NCI-H187 treated with DMSO at 0.1 percent for 48 hours (cell line): Measurements from ENCODE around the gene SUPT7L.
"Not testable (repeated sequence)": the region's sequence is repeated elsewhere in the genome, so short reads cannot be mapped to it uniquely, and the experiment has no call there.

Source experiments
- DNase-seq: peaks from one replicate; lab custom pipeline; 2025; lab: John Stamatoyannopoulos, UW

SUPT7L gene

GRCh38 chr2:27685006-27685405, 21.6 kb upstream of the SUPT7L start:
- DNase-seq = not testable (repeated sequence)

GRCh38 chr2:27683390-27684071, 20.1 kb upstream of the SUPT7L start:
- DNase-seq = peak; percentile 79

DNA sequence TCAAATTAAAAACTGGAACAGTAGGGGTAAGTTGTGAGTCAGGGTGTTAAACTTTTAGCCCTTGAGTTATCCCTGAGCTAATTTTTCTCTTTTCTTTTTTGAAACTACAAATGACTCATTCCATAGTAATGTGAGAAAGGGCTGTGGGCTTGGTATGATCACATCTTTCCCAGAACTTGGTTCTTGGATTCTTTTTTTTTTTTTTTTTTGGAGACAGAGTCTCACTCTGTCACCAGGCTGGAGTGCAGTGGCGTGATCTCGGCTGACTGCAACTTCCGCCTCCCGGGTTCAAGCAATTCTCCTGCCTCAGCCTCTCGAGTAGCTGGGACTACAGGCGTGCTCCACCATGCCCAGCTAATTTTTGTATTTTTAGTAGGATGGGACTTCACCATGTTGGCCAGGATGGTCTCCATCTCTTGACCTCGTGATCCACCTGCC, 18.9 kb upstream of the SUPT7L start:
- DNase-seq = not testable (repeated sequence)

DNA sequence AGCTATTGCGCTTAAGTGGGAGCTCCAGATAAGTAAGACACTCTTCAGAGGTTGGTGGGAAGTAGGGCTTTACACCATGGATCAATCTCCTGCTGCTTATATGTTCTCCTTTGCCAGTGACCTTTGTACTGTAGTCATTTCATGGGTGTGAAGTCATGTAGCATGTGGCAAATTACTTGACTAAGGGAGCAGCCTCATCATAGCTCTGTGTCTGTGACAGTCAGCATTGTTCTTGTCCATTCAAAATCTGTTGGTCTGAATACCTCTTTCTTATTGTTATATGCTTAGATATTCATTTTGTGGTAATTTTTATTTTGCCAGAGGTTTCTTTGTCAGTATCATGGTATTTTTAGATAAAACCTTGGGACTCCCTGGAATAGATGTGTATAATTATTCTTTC, 18.4 kb upstream of the SUPT7L start:
- no peak for DNase-seq

GRCh38 chr2:27680571-27680970, 17.2 kb upstream of the SUPT7L start:
- no peak for DNase-seq

- peak; percentile 77 for DNase-seq
Measured at GRCh38 chr2:27672723-27673486, 9.5 kb upstream of the SUPT7L start.

DNA sequence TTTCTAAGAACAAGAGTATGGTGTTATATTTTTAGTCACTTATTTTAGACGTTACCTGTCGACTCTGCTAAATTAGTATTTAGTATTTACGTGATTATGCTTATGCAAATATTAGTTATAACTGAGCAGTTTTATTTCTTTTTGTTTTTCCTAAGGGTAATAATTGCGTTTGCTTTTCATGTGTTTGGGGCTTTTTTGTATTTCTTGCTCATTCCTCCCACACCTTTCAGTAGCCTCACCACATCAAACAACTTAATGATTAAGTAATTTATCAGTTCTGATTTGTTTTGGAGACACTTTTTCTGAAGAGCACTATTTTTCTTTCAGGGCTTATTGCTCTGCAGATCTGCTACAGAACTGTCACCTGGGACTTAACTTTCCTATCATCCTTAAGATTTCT, 7.8 kb upstream of the SUPT7L start:
- no peak for DNase-seq

- no peak for DNase-seq
Measured at GRCh38 chr2:27667446-27667845, 4.0 kb upstream of the SUPT7L start.

GRCh38 chr2:27664622-27665363, 1.4 kb upstream of the SUPT7L start:
- DNase-seq = no peak

- DNase-seq = no peak
Measured at GRCh38 chr2:27664154-27664574, 750 bp upstream of the SUPT7L start.

DNA sequence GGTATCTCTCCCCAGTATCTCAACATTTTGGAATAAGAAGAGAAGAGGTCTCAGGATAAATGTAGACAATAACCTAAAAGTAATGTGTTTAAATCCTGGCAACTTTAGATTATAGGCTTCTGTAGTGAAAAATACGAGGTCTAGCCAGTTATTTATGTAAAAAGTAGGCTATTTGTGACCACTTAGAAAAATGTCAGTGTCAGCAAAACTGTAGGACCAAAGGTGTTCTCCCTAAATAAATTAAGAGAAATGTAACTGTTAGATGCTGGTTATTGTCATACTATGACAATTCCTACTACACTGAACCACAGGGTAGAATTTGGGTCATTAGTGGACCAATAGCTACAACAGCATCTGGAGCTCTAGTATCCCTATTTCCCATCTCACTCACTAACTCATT, 2.0 kb downstream of the SUPT7L start:
- DNase-seq = no peak

GRCh38 chr2:27655155-27655951, 8.1 kb downstream of the SUPT7L start:
- DNase-seq = no peak

- no peak for DNase-seq
Measured at GRCh38 chr2:27653397-27653796, 10.0 kb downstream of the SUPT7L start.

GRCh38 chr2:27652790-27653189, 10.6 kb downstream of the SUPT7L start:
- DNase-seq = no peak

GRCh38 chr2:27652341-27652740, 11.1 kb downstream of the SUPT7L start:
- DNase-seq = no peak

DNA sequence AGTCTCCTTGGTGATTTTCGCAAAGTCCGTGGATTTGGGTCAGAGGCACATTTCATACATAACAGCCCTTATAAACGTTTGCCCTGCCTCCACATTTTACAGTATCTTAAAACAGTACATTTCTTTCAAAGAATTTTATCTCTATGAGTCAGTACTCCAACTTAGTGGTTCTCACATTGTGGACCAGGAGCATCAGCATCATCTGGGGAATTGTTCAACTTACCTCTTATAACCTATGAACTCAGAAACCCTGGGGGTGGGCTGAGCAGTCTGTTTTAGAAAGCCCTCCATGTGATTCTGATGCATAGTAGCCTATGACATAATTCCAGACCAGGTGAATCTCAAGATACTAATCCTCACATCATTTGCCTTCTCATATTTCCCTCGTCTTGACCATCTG, 12.4 kb downstream of the SUPT7L start:
- no peak for DNase-seq

GRCh38 chr2:27647737-27648136, 15.7 kb downstream of the SUPT7L start:
- DNase-seq = no peak

DNA sequence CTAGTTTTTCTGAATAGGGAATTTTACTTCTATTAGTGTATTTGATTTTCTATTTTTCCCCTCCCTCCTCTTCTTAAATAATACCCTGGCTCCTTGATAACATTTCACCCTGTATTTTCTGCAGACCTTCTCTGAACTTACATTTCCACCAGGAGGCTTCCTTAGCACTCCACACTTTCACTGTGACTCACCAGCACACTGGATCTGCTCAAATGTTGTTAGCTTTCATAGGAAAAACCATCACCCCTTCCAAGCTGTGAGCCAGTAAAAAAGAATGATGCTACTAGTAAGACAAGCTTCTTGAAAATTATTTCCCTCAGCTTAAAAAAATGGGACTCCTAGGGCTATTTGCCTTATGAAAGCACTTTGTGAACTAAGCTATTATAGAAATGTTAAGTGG, 16.1 kb downstream of the SUPT7L start:
- no peak for DNase-seq

DNA sequence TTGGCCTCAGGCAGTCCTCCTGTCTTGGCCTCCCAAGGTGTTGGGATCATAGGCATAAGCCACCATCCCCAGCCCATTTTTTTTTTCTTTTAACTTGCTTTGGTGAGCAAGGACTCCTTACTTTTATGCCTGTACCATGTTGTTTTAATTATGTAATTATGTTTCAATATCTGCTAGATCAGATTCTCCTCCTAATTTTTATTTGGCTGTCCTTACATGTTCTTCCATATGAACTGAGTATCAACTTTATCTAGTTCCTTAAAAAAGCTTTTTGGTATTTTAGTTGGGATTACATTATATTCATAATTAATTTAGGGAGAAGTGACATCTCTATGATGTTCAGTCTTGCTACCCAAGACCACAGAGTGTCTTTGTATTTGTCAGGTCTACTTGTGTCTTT, 18.2 kb downstream of the SUPT7L start:
- no peak for DNase-seq

DNA sequence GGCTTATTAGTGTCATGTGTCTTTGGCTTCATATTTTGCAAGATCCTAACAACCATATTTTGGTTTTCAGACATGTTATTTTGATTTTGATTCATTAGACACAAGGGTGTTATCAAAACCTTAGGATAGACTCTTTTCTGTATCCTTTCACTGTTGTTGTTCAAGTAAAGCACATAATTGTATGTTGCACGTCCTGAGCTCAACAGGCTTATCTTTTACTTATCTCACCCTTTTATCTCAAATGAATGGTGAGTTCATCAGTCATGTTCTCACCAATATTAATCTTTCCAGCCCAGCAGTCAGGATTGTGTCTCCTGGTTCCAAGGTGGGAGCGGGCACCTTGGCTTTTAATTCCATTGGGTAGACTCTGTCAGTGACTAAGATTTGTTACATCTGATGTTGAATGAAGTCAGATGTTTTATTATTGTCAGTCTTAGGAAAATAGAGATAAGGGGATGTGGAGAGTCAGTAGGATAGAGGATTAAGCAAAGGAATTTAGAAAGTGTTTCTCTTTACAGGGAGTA, 22.6 kb downstream of the SUPT7L start:
- DNase-seq = no peak

DNA sequence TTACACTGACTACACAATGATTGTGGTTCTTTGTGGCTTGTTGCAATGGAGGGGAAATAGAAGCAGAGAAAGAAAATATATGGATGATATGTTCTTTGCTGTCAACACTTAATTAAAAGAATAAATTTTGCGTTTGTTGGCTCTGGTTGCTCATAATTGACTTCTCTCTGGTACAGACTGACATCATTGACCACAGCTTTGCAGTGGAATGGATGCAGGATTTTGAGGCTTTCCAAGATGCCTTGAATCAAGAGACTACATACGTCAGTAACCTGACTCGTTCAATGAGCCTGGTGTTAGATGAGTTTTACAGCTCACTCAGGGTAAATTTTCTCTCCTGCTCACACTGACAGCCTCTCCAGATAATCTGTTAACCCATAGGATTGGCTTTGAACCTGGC, 24.7 kb downstream of the SUPT7L start:
- DNase-seq = no peak
